ENCODE data around the gene KCNA4. TPM values are rescaled to one million over a fixed set of nuclear protein-coding genes. Genes with fewer than 3 reads are reported as not detected.

KCNA4 gene
- not detected in 3 replicates for total RNA-seq
- long read RNA-seq = 0 reads

GRCh38 chr11:30016588-30017363, at the start of gene KCNA4:
Gene KCNA4 (minus strand): TSS chr11:30017030. CDS start chr11:30012678, 4,352 bp downstream.
- no peak within 1 kb of the TSS for H3K27ac Mint-ChIP-seq (ENCODE audit: unreplicated experiment)
- peaks cover 2% of the 10 kb centered on the region for H3K9me3 Mint-ChIP-seq (ENCODE audit: low read depth)
- no peak within 1 kb of the TSS for H3K4me3 Mint-ChIP-seq (ENCODE audit: unreplicated experiment)
- no peaks in the 10 kb centered on the region for H3K36me3 Mint-ChIP-seq (ENCODE audit: low read depth)
- peak; percentile 46 for TF ChIP-seq CTCF (IDR thresholded peaks at IDR 0.05)
- H3K27me3 Mint-ChIP-seq (ENCODE audit: low read depth) = peaks cover 27% of the 10 kb centered on the region
- peak; percentile 68 for DNase-seq (ENCODE audit: low spot score)
- H3K4me1 Mint-ChIP-seq (ENCODE audit: low read depth) = no peaks in the 10 kb centered on the region

GRCh38 chr11:30062103-30062502, 45.3 kb upstream of the KCNA4 start:
- DNase-seq (ENCODE audit: low spot score) = no peak
- no peak for TF ChIP-seq CTCF (IDR thresholded peaks at IDR 0.05)

GRCh38 chr11:30059172-30059815, 42.5 kb upstream of the KCNA4 start:
- Mint-ChIP-seq H3K36me3 (ENCODE audit: low read depth) (no peaks in the 10 kb centered on the region), H3K4me3 (ENCODE audit: unreplicated experiment) (no peak overlapping the region), H3K27me3 (ENCODE audit: low read depth) (no peaks in the 10 kb centered on the region), H3K4me1 (ENCODE audit: low read depth) (no peaks in the 10 kb centered on the region), H3K9me3 (ENCODE audit: low read depth) (peaks cover 37% of the 10 kb centered on the region), H3K27ac (ENCODE audit: unreplicated experiment) (no peak overlapping the region)
- no peak for DNase-seq (ENCODE audit: low spot score)
- TF ChIP-seq CTCF (IDR thresholded peaks at IDR 0.05) = no peak

More at GRCh38 chr11:30062103-30062502, 45.3 kb upstream of the KCNA4 start:
- Mint-ChIP-seq H3K36me3 (ENCODE audit: low read depth) (peaks cover 2% of the 10 kb centered on the region), H3K4me3 (ENCODE audit: unreplicated experiment) (no peak overlapping the region), H3K27me3 (ENCODE audit: low read depth) (no peaks in the 10 kb centered on the region), H3K27ac (ENCODE audit: unreplicated experiment) (no peak overlapping the region), H3K4me1 (ENCODE audit: low read depth) (no peaks in the 10 kb centered on the region), H3K9me3 (ENCODE audit: low read depth) (peaks cover 43% of the 10 kb centered on the region)

GRCh38 chr11:30049214-30049613, 32.4 kb upstream of the KCNA4 start:
- peak; percentile 10 for TF ChIP-seq CTCF (IDR thresholded peaks at IDR 0.05)
- H3K4me1 Mint-ChIP-seq (ENCODE audit: low read depth) = no peaks in the 10 kb centered on the region
- H3K4me3 Mint-ChIP-seq (ENCODE audit: unreplicated experiment) = no peak overlapping the region
- no peak for DNase-seq (ENCODE audit: low spot score)
- H3K27me3 Mint-ChIP-seq (ENCODE audit: low read depth) = peaks cover 2% of the 10 kb centered on the region
- no peaks in the 10 kb centered on the region for H3K36me3 Mint-ChIP-seq (ENCODE audit: low read depth)
- no peak overlapping the region for H3K27ac Mint-ChIP-seq (ENCODE audit: unreplicated experiment)
- H3K9me3 Mint-ChIP-seq (ENCODE audit: low read depth) = peaks cover 3% of the 10 kb centered on the region

GRCh38 chr11:30046578-30046945, 29.7 kb upstream of the KCNA4 start:
- no peak overlapping the region for H3K27ac Mint-ChIP-seq (ENCODE audit: unreplicated experiment)
- no peak for DNase-seq (ENCODE audit: low spot score)
- H3K4me3 Mint-ChIP-seq (ENCODE audit: unreplicated experiment) = no peak overlapping the region
- H3K27me3 Mint-ChIP-seq (ENCODE audit: low read depth) = peaks cover 2% of the 10 kb centered on the region
- no peak for TF ChIP-seq CTCF (IDR thresholded peaks at IDR 0.05)
- H3K4me1 Mint-ChIP-seq (ENCODE audit: low read depth) = no peaks in the 10 kb centered on the region
- H3K9me3 Mint-ChIP-seq (ENCODE audit: low read depth) = peaks cover 3% of the 10 kb centered on the region
- no peaks in the 10 kb centered on the region for H3K36me3 Mint-ChIP-seq (ENCODE audit: low read depth)
